Upper lobe of left lung (tissue), 6 donors: ENCODE data around the gene MAMDC2. TPM values are rescaled to one million over a fixed set of nuclear protein-coding genes. Genes with fewer than 3 reads are reported as not detected.

Source experiments
- ATAC-seq, 2 donors: fragments of 200-7000 bp; cut with Tn5 transposase; one replicate each; pipeline ENCODE4 v1.9.1; 2022; ENCODE audit warnings: mild to moderate bottlenecking in 2 of 2, moderate library complexity in 2 of 2; ENCODE audit not compliant: low FRiP score in 2 of 2
- DNase-seq, 2 donors: peaks; one replicate each; pipeline ENCODE4 v3.0.0-alpha.2; 2019 to 2020
- H3K27ac ChIP-seq, 4 donors: fragments of 200-600 bp; sonication (generic); one replicate each; pipeline ENCODE4 v1.5.1; 2016 to 2019
- H3K27me3 ChIP-seq, 4 donors: fragments of 200-600 bp; sonication (generic); one replicate each; pipeline ENCODE4 v1.5.1; 2017 to 2019
- H3K36me3 ChIP-seq, 4 donors: fragments of 200-600 bp; sonication (generic); one replicate each; pipeline ENCODE4 v1.5.1; 2016 to 2019
- H3K4me1 ChIP-seq, 4 donors: fragments of 200-600 bp; sonication (generic); one replicate each; pipeline ENCODE4 v1.5.1; 2018 to 2019
- H3K4me3 ChIP-seq, 4 donors: fragments of 200-600 bp; sonication (generic); one replicate each; pipeline ENCODE4 v1.5.1; 2017 to 2019; ENCODE audit warnings: mild to moderate bottlenecking in 2 of 4, moderate library complexity in 1 of 4
- H3K9me3 ChIP-seq, 4 donors: fragments of 200-600 bp; sonication (generic); one replicate each; pipeline ENCODE4 v1.5.1; 2018 to 2019
- CTCF ChIP-seq, 6 experiments: fragments of 450-650 bp in 4 of 6; fragments of 200-600 bp in 2 of 6; sonication (generic) in 2 of 6; IDR thresholded peaks; one replicate each; pipeline ENCODE4 v1.5.1; 2016 to 2019; ENCODE audit warnings: antibody characterized with exemption in 6 of 6
- EP300 ChIP-seq, 4 donors: sonication (generic); formaldehyde crosslinking; IDR thresholded peaks; one replicate each; pipeline ENCODE4 v1.5.1; 2017; ENCODE audit warnings: antibody characterized with exemption in 4 of 4, control low read depth in 2 of 4
- POLR2A ChIP-seq, 4 donors: fragments of 450-650 bp; IDR thresholded peaks; one replicate each; pipeline ENCODE4 v1.5.1; 2016 to 2017; ENCODE audit warnings: antibody characterized with exemption in 4 of 4, mild to moderate bottlenecking in 2 of 4
- POLR2AphosphoS5 ChIP-seq, 2 donors: sonication (generic); formaldehyde crosslinking; IDR thresholded peaks; one replicate each; pipeline ENCODE4 v1.5.1; 2017; ENCODE audit warnings: antibody characterized with exemption in 2 of 2
- WGBS, 2 donors: methylation state at CpG; one replicate each; pipeline ENCODE4 v1.1.5; 2017 to 2018; 5-methylcytosine and 5-hydroxymethylcytosine counted together
- total RNA-seq, 6 donors: library from RNA; depleted of rRNA in 4 of 6; stranded (reverse); fragments of >200 nt in 4 of 6; gene quantifications; one replicate each; pipeline versions ENCODE4 v1.1.0 to v1.2.1, GENCODE V29; 2016 to 2021
- donor health status: DM: no; HTN: no; CAD: no; lungs with moderate emphysema.
- donor health status: DM: no; HTN: yes; CAD: no; lungs with severe emphysema.

The MAMDC2 gene
- total RNA-seq, 6 donors from 2014 or later = 26.5 to 50.1 (median 46.5) TPM

GRCh38 chr9:70145981-70146380, 102.3 kb downstream of the MAMDC2 start:
- 86 to 89% methylated on average over 4 of the region's 4 CpGs for WGBS, 2 donors
- DNase-seq (no peak), ATAC-seq (no peak)
- H3K27ac ChIP-seq = no peak overlapping the region
- H3K36me3 ChIP-seq = no peaks in the 10 kb centered on the region
- no peaks in the 10 kb centered on the region for H3K27me3 ChIP-seq
- no peak overlapping the region for H3K4me3 ChIP-seq
- no peaks in the 10 kb centered on the region for H3K4me1 ChIP-seq
- TF ChIP-seq POLR2AphosphoS5 (IDR thresholded peaks at IDR 0.05) = no peak
- TF ChIP-seq POLR2A (IDR thresholded peaks at IDR 0.05) = no peak
- no peak for TF ChIP-seq EP300 (IDR thresholded peaks at IDR 0.05)
- no peak for TF ChIP-seq CTCF (IDR thresholded peaks at IDR 0.05)
- H3K9me3 ChIP-seq = no peaks in the 10 kb centered on the region

GRCh38 chr9:70147196-70147595, 103.5 kb downstream of the MAMDC2 start:
- no peaks in the 10 kb centered on the region for H3K4me1 ChIP-seq
- WGBS, 2 donors = 57 to 67% methylated on average over 1 of the region's 1 CpG
- TF ChIP-seq EP300 (IDR thresholded peaks at IDR 0.05) (no peak), CTCF (IDR thresholded peaks at IDR 0.05) (no peak), POLR2AphosphoS5 (IDR thresholded peaks at IDR 0.05) (no peak), POLR2A (IDR thresholded peaks at IDR 0.05) (no peak)
- H3K27ac ChIP-seq = no peak overlapping the region
- no peaks in the 10 kb centered on the region for H3K27me3 ChIP-seq
- peak in 1 of 2 donors; percentile 33 for ATAC-seq
- H3K4me3 ChIP-seq = no peak overlapping the region
- no peaks in the 10 kb centered on the region for H3K9me3 ChIP-seq
- no peak for DNase-seq
- H3K36me3 ChIP-seq = no peaks in the 10 kb centered on the region

- TF ChIP-seq POLR2A (IDR thresholded peaks at IDR 0.05) = no peak
- Histone ChIP-seq H3K27me3 (no peaks in the 10 kb centered on the region), H3K9me3 (no peaks in the 10 kb centered on the region), H3K4me3 (no peak overlapping the region), H3K27ac (no peak overlapping the region), H3K4me1 (no peaks in the 10 kb centered on the region), H3K36me3 (no peaks in the 10 kb centered on the region)
- 73 to 80% methylated on average over 3 of the region's 3 CpGs for whole genome bisulfite sequencing, 2 donors
- DNase-seq = no peak
- no peak for ATAC-seq
These were observed 104.0 kb downstream of the MAMDC2 start for GRCh38 chr9:70147651-70148050.

- no peaks in the 10 kb centered on the region for H3K36me3 ChIP-seq
- no peak for TF ChIP-seq POLR2AphosphoS5 (IDR thresholded peaks at IDR 0.05)
- no peak for TF ChIP-seq EP300 (IDR thresholded peaks at IDR 0.05)
- no peak for TF ChIP-seq CTCF (IDR thresholded peaks at IDR 0.05)
- no peak for TF ChIP-seq POLR2A (IDR thresholded peaks at IDR 0.05)
- no peaks in the 10 kb centered on the region for H3K4me1 ChIP-seq
- no peak overlapping the region for H3K4me3 ChIP-seq
- no peaks in the 10 kb centered on the region for H3K9me3 ChIP-seq
- WGBS, 2 donors = 70 to 77% methylated on average over 3 of the region's 3 CpGs
- H3K27me3 ChIP-seq = no peaks in the 10 kb centered on the region
- ATAC-seq (no peak), DNase-seq (no peak)
- no peak overlapping the region for H3K27ac ChIP-seq
These were observed 108.7 kb downstream of the MAMDC2 start for GRCh38 chr9:70152350-70152749.

- no peaks in the 10 kb centered on the region for H3K36me3 ChIP-seq
- 86 to 90% methylated on average over 3 of the region's 3 CpGs for WGBS, 2 donors
- peaks cover 0 to 3% (median 0%) of the 10 kb centered on the region in 4 donors for H3K4me1 ChIP-seq
- H3K27me3 ChIP-seq = no peaks in the 10 kb centered on the region
- DNase-seq (no peak), ATAC-seq (no peak)
- H3K27ac ChIP-seq = no peak overlapping the region
- TF ChIP-seq POLR2AphosphoS5 (IDR thresholded peaks at IDR 0.05) (no peak), CTCF (IDR thresholded peaks at IDR 0.05) (no peak), EP300 (IDR thresholded peaks at IDR 0.05) (no peak), POLR2A (IDR thresholded peaks at IDR 0.05) (no peak)
- no peak overlapping the region for H3K4me3 ChIP-seq
- no peaks in the 10 kb centered on the region for H3K9me3 ChIP-seq
These were observed 113.1 kb downstream of the MAMDC2 start for GRCh38 chr9:70156729-70157128.
